ENCODE measurements around the gene SS18L1.

Gene SS18L1

DNA sequence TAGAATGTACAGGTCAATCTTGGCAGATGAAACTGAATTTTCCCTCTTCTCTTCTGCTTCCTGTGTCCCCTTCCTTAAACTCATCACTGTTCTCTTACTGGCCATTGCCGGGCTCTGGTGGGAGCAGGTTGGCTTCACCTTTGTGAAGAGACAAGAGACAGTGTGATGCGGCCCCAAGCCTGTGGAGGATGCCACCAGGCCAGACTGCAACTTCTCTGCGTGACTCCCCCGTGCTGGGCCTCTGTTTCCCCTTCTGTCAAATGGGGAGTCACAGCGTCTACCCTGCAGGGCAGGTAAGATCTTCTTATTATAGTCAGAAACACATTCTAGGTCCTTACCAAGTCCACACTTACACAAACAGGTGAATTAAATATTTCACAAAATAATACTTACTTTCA is 23.2 kb upstream of the SS18L1 start:
- DNase-seq: no peak

DNA sequence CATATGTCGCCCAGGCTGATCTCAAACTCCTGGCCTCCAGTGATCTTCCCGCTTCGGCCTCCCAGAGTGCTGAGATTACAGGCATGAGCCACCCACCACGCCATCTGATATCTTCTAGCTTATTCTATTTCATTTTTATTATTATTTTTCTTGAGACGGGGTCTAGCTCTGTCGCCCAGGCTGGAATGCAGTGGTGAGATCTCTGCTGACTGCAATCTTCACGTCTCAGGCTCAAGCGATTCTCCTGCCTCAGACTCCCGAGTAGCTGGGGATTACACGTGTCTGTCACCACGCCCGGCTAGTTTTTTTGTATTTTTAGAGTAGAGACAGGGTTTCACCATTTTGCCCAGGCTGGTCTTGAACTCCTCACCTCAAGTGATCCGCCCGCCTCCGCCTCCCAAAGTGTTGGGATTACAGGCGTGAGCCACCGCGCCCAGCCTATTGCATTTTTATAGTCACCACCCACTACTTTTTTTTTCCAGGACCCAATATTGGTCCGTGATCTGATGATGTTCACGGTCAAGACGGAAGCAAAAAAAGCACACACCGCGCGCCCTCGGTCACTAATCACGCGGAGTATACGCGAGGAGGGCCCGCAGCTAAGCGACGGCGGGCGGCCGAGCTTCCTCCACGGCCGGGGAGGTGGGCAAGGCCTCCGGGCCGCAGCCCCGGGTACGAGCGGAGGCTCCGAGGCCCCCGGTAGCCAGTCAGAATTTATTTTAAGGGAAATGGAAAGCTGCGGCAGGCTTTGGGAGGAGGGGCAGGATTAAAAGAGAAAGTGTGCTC is 22.4 kb upstream of the SS18L1 start:
- DNase-seq: no peak

DNA sequence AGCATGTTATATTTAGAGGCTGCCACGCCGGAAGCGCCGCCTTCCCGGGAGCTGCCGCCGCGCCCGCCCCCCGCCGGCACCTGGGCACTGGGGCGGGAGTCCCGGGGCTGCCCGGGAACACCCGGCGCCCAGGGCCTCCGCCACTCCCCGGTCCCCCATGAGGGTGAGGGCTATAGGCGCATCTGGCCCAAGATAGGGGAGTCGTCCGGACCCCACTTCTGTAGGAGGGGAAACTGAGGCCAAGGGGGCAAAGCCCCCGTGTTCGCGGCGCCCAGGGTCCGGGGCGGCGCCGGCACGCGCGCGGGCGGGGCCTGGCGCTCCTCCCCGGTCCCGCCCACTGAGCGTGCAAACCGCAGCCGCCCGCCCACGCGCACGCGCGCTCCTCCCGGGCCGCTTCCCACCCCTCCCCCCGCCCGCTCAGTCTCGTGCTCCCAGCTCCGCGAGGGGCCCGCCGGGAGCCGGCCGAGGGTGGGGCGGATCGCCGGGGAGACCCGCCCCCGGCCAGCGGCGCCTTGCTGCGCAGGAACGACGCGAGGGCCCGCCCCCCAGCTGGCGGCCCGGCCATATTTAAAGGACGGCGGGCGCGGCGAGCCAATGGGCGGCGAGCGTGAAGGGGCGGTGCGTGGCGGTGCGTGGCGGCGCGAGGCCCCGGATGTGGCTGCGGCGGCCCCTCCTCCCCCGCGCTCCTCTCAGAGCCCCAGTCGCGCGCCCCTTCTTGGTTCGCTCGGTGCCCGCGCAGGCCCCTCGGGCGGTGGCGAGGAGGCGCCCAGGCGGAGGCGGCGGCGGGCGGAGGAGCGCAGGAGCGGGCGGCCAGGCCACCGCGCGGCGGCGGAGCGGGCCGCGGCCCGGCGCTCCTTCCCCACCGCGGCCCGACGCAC is 21.6 kb upstream of the SS18L1 start, which contains the start of gene LSM14B:
Gene LSM14B, plus strand, starts transcription at position 700 of the 878 bp plus-strand sequence. CDS start 192 bp downstream, outside the sequence.
- DNase-seq: peak; percentile 91

DNA sequence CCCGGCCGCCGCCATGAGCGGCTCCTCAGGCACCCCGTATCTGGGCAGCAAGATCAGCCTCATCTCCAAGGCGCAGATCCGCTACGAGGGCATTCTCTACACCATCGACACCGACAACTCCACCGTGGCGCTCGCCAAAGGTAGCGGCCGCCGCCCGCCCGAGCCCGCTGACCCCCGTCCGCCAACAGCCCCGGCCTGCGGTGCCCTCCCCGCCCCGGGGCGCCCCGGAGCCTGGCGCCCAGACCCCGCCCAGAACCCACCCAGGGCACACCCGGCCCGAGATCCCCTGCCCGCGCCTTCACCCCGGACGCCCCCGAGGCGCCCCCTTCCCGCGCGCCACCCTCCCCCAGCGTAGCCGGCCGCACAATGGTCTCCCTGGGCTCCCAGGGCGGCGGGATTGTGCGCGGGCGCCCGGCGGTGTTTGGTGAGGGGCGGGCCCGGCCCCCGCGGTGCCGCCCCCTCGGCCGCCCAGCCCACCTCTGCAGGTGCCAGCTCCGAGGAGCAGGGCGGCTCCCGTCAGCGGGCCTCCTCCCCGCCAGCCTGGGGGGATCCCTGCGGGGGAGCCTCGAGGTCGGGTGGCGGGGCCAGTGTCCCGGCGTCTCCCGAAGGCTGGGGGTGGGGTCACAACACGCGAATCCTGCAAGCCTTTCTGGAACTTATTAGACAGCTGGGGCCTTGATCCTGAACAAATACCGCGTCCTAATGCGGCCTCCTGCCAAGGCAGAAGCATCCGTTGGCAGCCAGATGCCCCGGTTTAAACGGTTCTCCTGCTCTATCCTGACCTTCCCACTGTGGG is 20.7 kb upstream of the SS18L1 start:
- DNase-seq: peak; percentile 55

DNA sequence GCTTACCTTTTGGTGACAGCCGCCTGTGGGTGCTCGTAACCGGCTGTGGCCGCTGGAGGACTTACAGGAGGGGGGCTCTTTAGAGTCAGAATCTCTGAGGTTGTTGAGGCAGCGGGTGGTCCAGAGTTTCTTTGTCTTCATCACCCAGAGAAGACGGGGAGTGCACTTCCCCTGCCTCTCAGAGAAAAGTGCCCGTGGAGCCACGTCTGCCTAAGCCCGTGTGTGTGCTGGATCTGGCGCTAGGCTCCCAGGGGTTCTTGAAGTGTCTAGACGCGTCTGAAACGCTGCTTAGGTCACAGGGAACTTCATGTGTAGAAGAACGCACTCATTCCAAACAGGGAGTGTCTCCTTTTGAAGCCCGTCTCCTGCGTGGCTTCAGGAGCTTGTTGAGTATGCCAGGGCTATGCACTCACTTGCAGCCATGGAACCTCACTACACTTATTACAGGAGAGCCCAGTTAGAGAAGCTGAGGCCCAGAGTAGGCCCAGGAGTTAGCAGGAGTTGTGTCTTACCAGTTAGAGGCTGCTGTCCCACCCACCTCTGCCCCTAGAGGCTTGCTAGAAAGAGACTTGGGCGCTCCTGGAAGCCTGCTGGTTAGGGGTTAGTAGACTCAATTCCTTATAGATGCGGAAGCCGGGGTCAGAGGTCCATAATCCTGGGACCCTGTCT is 20.0 kb upstream of the SS18L1 start:
- DNase-seq: no peak

DNA sequence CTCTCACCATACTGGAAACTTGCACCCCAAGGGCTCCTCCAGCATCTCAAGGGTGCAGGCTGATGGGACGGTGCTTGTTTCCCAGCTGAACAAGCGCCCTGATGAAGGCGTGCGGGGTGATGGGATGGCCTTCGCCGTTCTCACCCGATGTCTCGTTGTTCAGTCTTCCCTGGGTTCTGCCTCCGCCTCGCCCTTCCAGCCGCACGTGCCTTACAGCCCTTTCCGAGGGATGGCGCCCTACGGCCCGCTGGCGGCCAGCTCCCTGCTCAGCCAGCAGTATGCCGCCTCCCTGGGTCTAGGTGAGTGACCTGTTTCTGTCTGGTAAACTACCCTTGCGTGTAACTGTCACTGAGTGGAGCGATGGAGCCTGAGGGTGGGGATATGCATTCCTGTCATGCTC is 17.4 kb upstream of the SS18L1 start:
- DNase-seq: no peak

DNA sequence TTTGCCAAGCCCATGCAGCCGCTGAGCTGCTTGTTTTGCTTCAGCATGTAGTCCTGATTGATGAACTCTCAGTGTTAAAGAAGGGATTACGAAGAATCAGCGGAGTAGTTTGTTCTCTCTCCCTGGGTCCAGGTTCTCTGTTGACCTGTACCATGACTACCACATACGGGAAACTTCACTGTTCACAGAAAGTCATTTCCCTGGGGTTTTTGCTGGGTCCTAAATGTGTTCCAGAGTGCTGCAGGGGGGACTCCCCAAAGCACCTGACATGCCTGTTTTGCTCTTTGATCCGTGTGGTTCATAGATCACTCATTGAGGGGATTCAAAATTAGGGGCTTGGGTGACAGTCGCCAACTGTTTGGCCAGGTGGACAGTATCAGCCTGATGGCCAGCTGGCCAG is 15.8 kb upstream of the SS18L1 start:
- DNase-seq: no peak

DNA sequence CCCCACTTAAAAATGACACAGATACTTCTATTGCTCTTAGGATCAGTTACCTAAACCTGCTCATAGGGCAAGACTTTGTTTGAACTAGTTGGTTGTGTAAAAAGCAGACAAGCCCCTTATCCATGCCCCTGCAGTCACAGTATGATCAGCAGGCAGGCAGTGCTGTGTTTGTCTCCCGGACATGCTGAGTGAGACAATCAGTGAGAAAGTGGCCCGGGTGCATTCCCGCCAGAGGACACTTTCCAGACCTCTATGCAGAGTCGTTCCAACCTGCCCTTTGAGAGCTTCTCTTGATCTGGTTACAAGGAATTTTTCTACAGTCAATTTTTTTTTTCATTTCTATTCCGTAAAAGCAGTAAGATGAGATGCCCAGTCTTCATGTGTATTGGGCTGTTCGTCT is 15.1 kb upstream of the SS18L1 start:
- no peak for DNase-seq

DNA sequence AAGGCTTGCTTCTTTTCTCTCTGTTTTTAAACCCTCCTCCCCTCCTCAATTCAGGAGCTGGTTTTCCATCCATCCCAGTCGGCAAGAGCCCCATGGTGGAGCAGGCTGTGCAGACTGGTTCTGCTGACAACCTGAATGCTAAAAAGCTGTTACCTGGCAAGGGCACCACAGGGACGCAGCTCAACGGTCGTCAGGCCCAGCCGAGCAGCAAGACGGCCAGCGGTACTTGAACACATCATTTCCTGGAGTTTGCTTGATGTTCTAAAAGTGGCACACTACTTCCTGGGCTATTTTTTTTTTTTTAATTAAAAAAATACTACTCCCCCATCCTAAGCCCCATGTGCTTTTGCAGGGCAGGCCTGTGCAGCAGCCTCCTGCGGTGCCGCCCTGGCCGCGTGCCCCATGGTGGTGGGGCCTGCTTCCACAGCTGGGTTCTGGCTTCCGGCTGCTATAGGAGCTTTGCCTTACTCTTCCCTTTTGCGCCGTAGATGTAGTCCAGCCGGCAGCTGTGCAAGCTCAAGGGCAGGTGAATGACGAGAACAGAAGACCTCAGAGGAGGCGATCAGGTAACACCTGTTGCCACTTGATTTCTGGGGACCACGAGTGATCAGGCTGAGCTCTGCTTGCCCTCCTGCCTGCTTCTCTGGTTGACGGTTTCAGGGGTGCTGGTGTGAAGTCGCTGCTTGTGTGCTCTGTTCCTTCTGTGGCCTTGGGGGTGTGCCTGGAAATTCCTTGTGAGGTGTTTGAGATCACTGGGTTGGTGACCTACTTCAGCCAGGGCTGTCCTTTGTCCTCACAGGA is 13.6 kb upstream of the SS18L1 start:
- DNase-seq: no peak

DNA sequence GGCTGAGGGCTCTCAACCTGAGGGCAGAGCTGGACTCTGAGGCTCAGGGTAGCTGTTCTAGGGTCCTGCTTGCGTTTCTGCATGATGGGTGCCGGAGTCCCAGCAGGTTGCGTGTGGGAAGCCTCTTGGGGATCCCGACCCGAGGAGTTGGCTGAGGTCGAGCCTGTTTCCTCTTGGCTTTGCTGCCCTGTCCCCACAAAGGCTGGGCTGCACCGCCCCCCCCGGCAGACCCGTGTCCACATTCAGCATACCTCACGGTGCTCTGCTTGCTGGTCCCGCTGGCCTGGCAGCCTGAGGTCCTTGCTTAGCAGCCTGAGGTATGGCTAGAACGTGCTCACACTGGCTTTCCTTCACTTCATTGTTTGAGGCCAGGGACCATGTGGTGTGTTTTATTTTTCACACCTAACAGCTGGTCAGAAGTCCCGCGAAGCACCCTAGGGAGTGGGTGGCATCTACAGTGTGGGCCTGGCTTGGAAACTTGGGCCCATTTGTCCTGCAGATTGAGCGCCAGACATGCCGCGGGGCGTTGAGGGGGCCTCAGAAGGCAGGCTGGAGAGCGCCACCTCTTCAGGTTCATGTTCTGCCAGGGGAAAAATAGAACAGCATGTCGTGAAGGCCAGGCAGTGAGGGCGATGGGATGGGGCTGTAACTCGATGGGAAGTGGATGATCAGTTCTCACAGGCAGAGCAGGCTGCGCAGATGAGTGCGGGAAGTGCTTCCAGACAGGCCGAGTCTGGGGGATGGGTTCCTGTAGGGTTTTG is 11.8 kb upstream of the SS18L1 start:
- DNase-seq: no peak

DNA sequence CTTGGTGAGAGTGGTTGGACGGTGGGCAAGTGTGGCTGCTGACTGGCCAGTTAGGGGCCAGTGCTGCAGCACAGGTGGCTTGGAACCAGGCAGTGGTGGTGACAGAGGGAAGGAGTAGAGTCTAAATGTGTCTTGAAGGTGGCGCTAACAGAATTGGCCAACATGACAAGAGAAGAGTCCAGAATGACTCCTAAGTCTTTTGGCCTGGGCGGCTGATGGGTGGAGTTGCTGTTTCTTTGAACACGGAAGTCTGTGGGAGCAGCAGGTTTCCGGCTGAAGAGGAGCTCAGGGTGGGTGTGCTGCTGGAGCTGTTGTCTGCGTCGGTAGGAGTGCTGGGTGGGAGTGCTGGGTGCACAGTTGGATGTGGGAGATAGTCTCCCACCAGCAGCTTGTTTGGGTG is 11.1 kb upstream of the SS18L1 start:
- no peak for DNase-seq

DNA sequence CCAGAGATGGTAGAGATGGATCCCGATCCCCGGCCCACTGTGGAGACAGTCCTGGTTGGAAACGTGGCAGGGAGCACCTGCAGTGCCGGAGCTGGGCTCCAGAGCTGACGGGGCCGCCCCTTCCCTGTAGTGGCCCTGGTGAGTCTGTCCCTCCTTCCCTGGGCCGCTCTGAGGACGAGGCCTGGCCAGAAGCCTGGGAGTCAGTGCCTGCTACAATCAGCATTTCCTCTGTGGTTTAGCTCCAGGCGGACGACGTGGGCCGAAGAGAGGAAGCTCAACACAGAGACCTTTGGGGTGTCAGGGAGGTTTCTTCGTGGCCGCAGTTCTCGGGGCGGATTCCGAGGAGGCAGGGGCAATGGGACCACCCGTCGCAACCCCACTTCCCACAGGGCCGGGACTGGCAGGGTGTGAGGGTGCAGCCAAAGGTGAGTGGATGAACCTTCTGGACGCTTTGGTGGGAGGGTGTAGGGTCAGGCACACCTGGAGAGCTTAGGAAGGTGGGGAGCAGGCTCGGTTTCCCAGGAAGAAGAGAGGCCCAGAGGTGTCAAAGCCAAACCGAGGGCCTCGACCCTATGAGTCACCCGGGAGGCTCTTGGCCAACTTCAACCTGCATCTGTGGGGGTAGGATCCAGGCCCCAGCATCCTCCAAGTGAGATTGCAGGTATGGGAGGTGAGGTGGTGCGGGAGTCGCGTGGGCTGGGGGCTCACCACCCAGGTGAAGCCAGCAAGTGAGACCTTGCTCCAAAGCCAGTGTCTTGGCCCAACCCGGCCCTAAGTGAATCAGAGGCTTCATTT is 10.3 kb upstream of the SS18L1 start:
- no peak for DNase-seq

DNA sequence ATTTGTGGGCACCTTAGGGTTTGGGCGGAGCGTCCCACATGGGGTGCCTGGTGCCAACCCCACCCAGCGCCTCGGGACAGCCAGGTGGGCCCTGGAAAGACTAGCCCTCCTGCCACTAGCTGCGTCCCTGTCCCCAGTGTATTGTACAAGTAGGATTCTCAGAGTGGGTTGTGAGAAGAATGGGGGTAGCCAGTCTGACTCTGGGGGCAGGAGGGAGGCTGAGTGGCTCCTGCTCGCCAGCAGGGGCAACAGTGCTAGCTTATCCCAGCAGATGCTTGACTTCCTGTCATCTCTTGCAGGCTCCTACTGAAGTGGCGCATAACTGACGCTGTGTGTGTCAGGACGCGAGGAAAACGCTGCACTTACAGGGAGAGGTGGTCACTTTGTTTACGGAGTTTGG is 9.7 kb upstream of the SS18L1 start:
- DNase-seq: no peak

DNA sequence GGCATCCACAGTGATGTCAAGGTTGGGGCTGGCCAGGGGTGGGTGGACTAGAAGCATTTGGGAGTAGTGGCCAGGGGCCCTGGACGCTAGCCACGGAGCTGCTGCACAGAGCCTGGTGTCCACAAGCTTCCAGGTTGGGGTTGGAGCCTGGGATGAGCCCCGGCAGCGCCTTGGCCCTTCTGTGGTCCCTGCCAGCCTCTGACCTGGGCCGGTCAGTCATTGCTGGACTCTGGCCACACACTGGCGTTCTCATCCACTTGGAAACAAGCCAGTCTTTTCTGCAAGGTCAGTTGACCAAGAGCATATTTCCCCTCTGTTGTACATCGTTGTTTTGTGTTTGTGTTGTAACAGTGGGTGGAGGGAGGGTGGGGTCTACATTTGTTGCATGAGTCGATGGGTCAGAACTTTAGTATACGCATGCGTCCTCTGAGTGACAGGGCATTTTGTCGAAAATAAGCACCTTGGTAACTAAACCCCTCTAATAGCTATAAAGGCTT is 8.8 kb upstream of the SS18L1 start:
- no peak for DNase-seq

DNA sequence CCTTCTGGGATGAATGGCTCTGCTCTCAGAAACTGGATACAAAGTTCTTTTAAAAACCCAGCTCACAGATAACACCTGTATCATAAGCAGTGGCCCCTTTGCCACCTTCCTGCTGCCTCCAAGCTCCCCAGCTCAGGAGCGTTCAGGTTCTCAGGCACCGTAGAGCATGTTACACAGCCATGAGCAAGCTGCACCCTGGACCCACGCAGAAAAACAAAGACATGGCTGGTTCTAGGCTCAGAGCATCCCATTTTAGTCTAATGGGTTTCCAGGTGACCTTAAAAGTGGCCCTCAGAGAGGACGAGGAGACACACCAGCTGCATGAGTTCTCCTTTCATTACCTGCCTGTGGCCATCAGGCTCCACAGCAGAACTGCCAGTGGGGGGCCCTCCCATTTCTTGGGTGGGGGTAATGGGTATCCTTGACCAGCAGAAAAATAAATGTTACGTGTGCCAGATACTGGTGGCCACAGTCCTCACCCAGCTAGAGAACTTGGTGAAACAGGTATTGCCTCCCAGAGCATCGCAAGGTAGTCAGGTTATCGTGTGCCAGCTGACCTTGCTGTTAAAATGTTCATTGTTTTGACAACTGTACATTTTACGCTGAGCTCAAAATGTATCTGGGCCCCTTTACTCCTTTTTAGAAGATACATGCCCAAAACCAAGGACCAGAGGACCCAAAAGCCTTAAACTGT is 7.8 kb upstream of the SS18L1 start:
- no peak for DNase-seq

DNA sequence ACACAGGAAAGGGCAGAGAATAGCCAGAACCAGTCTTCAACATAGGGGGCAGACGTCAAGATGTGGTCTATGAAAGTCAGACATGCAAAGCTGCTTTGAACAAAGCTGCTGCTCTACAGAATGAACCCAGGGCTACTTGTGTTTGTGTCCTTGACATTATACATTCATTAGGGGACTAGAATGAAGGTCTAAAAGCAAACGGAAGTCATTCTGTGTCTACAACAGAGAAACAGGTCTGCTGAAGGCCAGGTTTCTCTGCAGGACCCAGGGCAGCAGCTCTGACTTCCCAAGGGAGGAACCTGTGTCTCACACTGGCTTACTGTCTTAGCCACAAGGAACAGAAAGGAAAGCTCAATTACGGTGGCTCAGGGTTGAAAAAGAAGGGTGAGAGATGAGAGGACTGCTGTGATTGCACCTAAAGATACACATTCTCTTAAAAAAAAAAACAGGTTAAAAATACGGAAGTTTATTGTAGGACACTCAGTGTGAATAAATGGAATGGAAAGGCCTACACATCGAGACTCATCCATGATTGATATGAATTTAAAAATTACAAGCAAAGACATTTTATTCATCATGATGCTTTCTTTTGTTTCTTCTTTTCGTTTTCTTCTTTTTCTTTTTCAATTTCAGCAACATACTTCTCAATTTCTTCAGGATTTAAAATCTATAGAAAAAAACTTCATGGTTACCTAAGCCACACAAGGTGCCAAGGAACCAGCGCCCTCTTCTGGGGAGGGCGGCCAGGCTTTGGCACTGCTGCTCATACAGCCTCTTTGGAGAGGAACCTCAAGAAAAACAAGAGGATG is 7.1 kb upstream of the SS18L1 start:
- DNase-seq: peak; percentile 24

DNA sequence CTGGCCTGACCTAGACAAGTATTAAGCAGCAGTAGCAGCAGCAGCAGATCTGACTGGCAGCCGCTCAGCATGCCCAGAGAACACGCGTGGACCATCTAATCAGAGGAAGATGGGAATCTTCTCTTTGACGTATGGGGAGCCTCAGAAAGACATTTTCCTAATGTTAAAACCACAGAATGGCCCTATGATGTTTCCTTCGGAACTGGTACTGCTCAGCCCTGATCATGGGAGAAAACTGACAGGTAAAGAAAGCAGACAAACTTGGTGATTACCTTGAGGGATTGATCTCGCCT is 6.5 kb upstream of the SS18L1 start:
- DNase-seq: no peak

DNA sequence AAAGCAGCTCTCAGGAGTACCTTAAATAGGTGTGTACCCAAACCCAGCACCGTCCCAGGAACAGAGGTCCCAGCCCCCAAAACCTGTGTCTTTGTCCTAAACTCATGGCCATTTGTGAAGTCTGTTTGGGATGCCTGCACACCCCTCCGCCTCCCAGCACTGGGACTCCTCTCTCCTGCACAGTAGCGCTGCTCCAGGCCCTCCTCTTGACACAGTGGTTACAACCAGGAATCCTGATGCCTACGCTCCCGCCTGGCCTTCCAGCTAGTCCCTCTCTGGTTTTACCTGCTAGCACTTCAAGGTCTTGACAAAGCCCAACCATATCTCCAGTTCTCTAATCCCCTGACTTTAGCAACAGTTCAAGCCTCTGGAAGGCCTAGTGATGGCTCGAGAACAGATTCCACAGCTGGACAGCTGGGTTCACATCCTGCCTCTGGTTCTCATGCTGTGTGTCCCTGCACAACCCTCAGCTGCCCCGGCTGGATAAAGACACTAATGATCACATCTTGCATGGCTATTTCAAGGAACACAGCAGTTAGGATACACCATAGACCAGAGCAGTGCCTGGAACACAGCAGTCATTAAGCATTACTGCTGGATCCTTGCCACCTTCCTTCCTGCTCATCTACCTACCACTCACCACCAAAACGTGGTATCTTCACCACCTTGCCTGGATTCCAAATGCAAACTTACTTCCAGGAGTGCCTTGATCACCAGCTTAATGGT is 5.9 kb upstream of the SS18L1 start:
- DNase-seq: no peak
